Suprapubic skin (tissue), 4 donors: ENCODE measurements around the gene USP10. TPM values are rescaled to one million over a fixed set of nuclear protein-coding genes. Genes with fewer than 3 reads are reported as not detected.

ENCODE experiments used
- DNase-seq, 2 donors: peaks; one replicate each; pipeline ENCODE4 v3.0.0-alpha.2; 2019; ENCODE audit warnings: low spot score in 2 of 2
- H3K27ac ChIP-seq: fragments of 200-600 bp; sonication (generic); one replicate; pipeline ENCODE4 v1.5.1; 2019
- H3K27me3 ChIP-seq: fragments of 200-600 bp; sonication (generic); one replicate; pipeline ENCODE4 v1.5.1; 2019
- H3K36me3 ChIP-seq: fragments of 200-600 bp; sonication (generic); one replicate; pipeline ENCODE4 v1.5.1; 2019
- H3K4me1 ChIP-seq: fragments of 200-600 bp; sonication (generic); one replicate; pipeline ENCODE4 v1.5.1; 2019
- H3K4me3 ChIP-seq: fragments of 200-600 bp; sonication (generic); one replicate; pipeline ENCODE4 v1.5.1; 2019; ENCODE audit warnings: mild to moderate bottlenecking
- H3K9me3 ChIP-seq: fragments of 200-600 bp; sonication (generic); one replicate; pipeline ENCODE4 v1.5.1; 2019
- EP300 ChIP-seq: sonication (generic); formaldehyde crosslinking; IDR thresholded peaks from one replicate; pipeline ENCODE4 v1.6.1; 2017; ENCODE audit warnings: antibody characterized with exemption
- POLR2A ChIP-seq, 2 donors: fragments of 450-650 bp; IDR thresholded peaks; one replicate each; pipeline ENCODE4 v1.6.1; 2017; ENCODE audit warnings: antibody characterized with exemption in 2 of 2, mild to moderate bottlenecking in 2 of 2, moderate library complexity in 2 of 2
- POLR2AphosphoS5 ChIP-seq, 3 donors: sonication (generic); formaldehyde crosslinking; IDR thresholded peaks; one replicate each; pipeline ENCODE4 v1.6.1; 2017; ENCODE audit warnings: antibody characterized with exemption in 3 of 3
- WGBS: methylation state at CpG from one replicate; pipeline ENCODE4 v1.1.5; 2018; 5-methylcytosine and 5-hydroxymethylcytosine counted together
- total RNA-seq, 4 donors: library from RNA; depleted of rRNA; stranded (reverse); fragments of >200 nt; gene quantifications; one replicate each; pipeline ENCODE4 v1.1.0, GENCODE V29; 2016
- TF ChIP-seq, protein P1 (sequence below), 2 donors: fragments of 200-600 bp in 1 of 2; fragments of 450-650 bp in 1 of 2; sonication (generic) in 1 of 2; IDR thresholded peaks; one replicate each; pipeline ENCODE4 v1.5.1; 2016 to 2019; ENCODE audit warnings: antibody characterized with exemption in 2 of 2, mild to moderate bottlenecking in 1 of 2, moderate library complexity in 1 of 2

The USP10 gene
- total RNA-seq, 4 donors from 2014 or later: 58.5 to 92.2 (median 69.8) TPM

GRCh38 chr16:84828322-84828721, 128.5 kb downstream of the USP10 start:
- 91% methylated on average over 5 of the region's 5 CpGs for WGBS
- Histone ChIP-seq H3K27me3 (no peaks in the 10 kb centered on the region), H3K36me3 (no peaks in the 10 kb centered on the region), H3K9me3 (no peaks in the 10 kb centered on the region), H3K4me3 (no peak overlapping the region), H3K27ac (peak overlapping the region; percentile 61), H3K4me1 (peaks cover 60% of the 10 kb centered on the region)
- TF ChIP-seq EP300 (no peak), POLR2AphosphoS5 (IDR thresholded peaks at IDR 0.05) (no peak), POLR2A (IDR thresholded peaks at IDR 0.05) (no peak)
- TF ChIP-seq, protein P1, sequence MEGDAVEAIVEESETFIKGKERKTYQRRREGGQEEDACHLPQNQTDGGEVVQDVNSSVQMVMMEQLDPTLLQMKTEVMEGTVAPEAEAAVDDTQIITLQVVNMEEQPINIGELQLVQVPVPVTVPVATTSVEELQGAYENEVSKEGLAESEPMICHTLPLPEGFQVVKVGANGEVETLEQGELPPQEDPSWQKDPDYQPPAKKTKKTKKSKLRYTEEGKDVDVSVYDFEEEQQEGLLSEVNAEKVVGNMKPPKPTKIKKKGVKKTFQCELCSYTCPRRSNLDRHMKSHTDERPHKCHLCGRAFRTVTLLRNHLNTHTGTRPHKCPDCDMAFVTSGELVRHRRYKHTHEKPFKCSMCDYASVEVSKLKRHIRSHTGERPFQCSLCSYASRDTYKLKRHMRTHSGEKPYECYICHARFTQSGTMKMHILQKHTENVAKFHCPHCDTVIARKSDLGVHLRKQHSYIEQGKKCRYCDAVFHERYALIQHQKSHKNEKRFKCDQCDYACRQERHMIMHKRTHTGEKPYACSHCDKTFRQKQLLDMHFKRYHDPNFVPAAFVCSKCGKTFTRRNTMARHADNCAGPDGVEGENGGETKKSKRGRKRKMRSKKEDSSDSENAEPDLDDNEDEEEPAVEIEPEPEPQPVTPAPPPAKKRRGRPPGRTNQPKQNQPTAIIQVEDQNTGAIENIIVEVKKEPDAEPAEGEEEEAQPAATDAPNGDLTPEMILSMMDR (IDR thresholded peaks at IDR 0.05): no peak
- no peak for DNase-seq

Other genes starting within 250 kb of the USP10 start
- gene MEAK7, start 195.3 kb upstream of the USP10 start, total RNA-seq: 10 to 100 TPM in 3 of 4 donors, 1 to 10 TPM in 1; 9.2 to 17.9 (median 13.6) TPM
- gene COTL1, start 81.9 kb upstream of the USP10 start, total RNA-seq: 10 to 100 TPM in 2 of 4 donors, 1 to 10 TPM in 2; 7.9 to 12.9 (median 10.3) TPM
- gene KLHL36, start 51.5 kb upstream of the USP10 start, total RNA-seq: 10 to 100 TPM; 43.4 to 70.7 (median 67.2) TPM
- 100 to 1,000 TPM in 1 of 4 donors, 10 to 100 TPM in 3; 54.9 to 109 (median 63.4) TPM for gene CRISPLD2, start 120.0 kb downstream of the USP10 start, total RNA-seq